HepG2 (cell line): ENCODE measurements around the gene SLC17A9.

Source experiments
- BRCA1 ChIP-seq: sonication (generic); formaldehyde crosslinking; IDR thresholded peaks from 2 replicates; pipeline ENCODE4 v1.4.0; 2020; ENCODE audit warnings: missing genetic modification reagents
- POLR2AphosphoS2 ChIP-seq: IDR thresholded peaks from 2 replicates; pipeline ENCODE4 v1.6.1; 2011; ENCODE audit warnings: low read depth, low read length, improper control_type of control experiment
- TBP ChIP-seq: sonication (generic); formaldehyde crosslinking; IDR thresholded peaks from 2 replicates; pipeline ENCODE4 v1.5.0; 2020; ENCODE audit warnings: missing genetic modification reagents
- TEAD3 ChIP-seq: optimal IDR thresholded peaks from 2 replicates; pipeline ENCODE3; 2016; ENCODE audit warnings: borderline replicate concordance
- YY1 ChIP-seq: IDR thresholded peaks from 2 replicates; pipeline ENCODE4 v1.6.1; 2011; ENCODE audit warnings: low read length, low read depth, moderate library complexity, mild to moderate bottlenecking; ENCODE audit not compliant: insufficient read depth, insufficient replicate concordance
- ZNF121 ChIP-seq: sonication (generic); formaldehyde crosslinking; IDR thresholded peaks from 2 replicates; pipeline ENCODE4 v1.5.0; 2020; ENCODE audit warnings: mild to moderate bottlenecking, missing genetic modification reagents
- ZNF7 ChIP-seq: IDR thresholded peaks from 2 replicates; pipeline ENCODE4 v1.6.1; 2016; ENCODE audit warnings: missing biosample characterization, missing genetic modification reagents
- TF ChIP-seq, protein P1 (sequence below): IDR thresholded peaks from 2 replicates; pipeline ENCODE4 v1.4.0; 2020; ENCODE audit warnings: mild to moderate bottlenecking, missing genetic modification reagents
- TF ChIP-seq, protein P2 (sequence below): sonication (generic); formaldehyde crosslinking; IDR thresholded peaks from 2 replicates; pipeline ENCODE4 v1.8.1; 2022; ENCODE audit warnings: mild to moderate bottlenecking, missing genetic modification reagents
- TF ChIP-seq, protein P3 (sequence below): sonication (generic); formaldehyde crosslinking; IDR thresholded peaks from 2 replicates; pipeline ENCODE4 v1.5.0; 2020; ENCODE audit warnings: mild to moderate bottlenecking, missing genetic modification reagents, moderate library complexity
- TF ChIP-seq, protein P4 (sequence below): sonication (generic); formaldehyde crosslinking; IDR thresholded peaks from 2 replicates; pipeline ENCODE4 v1.4.0; 2020; ENCODE audit warnings: missing genetic modification reagents

DNA sequence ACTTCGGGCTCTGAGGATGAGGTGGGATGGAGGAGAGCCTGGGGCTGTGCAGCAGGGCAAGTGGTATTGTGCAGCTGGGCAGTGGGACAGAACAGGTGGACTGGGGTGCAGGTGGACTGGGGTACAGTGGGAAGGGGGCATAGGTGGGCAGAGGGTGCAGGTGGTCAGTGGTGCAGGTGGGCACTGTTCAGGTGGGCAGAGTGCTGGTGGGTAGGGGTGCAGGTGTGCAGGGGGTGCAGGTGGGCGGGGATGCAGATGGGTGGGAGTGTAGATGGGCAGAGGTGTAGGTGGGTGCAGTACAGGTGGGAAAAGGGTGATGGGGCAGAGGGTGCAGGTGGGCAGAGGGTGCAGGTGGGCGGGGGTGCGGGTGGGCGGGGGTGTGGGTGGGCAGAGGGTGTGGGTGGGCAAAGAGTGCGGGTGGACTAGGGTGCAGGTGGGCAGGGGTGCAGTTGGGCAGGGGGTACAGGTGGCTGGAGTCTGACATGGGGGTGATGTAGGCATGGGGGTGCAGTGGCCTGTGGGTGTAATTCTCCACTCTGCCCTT, 33.8 kb downstream of the SLC17A9 start:
- TF ChIP-seq ZNF121 (CRISPR knock-in tag), result no peak
- TF ChIP-seq POLR2AphosphoS2, result no peak
- TF ChIP-seq, protein P1, sequence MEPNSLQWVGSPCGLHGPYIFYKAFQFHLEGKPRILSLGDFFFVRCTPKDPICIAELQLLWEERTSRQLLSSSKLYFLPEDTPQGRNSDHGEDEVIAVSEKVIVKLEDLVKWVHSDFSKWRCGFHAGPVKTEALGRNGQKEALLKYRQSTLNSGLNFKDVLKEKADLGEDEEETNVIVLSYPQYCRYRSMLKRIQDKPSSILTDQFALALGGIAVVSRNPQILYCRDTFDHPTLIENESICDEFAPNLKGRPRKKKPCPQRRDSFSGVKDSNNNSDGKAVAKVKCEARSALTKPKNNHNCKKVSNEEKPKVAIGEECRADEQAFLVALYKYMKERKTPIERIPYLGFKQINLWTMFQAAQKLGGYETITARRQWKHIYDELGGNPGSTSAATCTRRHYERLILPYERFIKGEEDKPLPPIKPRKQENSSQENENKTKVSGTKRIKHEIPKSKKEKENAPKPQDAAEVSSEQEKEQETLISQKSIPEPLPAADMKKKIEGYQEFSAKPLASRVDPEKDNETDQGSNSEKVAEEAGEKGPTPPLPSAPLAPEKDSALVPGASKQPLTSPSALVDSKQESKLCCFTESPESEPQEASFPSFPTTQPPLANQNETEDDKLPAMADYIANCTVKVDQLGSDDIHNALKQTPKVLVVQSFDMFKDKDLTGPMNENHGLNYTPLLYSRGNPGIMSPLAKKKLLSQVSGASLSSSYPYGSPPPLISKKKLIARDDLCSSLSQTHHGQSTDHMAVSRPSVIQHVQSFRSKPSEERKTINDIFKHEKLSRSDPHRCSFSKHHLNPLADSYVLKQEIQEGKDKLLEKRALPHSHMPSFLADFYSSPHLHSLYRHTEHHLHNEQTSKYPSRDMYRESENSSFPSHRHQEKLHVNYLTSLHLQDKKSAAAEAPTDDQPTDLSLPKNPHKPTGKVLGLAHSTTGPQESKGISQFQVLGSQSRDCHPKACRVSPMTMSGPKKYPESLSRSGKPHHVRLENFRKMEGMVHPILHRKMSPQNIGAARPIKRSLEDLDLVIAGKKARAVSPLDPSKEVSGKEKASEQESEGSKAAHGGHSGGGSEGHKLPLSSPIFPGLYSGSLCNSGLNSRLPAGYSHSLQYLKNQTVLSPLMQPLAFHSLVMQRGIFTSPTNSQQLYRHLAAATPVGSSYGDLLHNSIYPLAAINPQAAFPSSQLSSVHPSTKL (CRISPR knock-in tag), result no peak
- no peak for TF ChIP-seq BRCA1 (CRISPR knock-in tag)
- no peak for TF ChIP-seq YY1
- no peak for TF ChIP-seq TEAD3 (CRISPR knock-in tag)
- TF ChIP-seq, protein P2, sequence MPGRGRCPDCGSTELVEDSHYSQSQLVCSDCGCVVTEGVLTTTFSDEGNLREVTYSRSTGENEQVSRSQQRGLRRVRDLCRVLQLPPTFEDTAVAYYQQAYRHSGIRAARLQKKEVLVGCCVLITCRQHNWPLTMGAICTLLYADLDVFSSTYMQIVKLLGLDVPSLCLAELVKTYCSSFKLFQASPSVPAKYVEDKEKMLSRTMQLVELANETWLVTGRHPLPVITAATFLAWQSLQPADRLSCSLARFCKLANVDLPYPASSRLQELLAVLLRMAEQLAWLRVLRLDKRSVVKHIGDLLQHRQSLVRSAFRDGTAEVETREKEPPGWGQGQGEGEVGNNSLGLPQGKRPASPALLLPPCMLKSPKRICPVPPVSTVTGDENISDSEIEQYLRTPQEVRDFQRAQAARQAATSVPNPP (CRISPR knock-in tag), result no peak
- TF ChIP-seq, protein P3, sequence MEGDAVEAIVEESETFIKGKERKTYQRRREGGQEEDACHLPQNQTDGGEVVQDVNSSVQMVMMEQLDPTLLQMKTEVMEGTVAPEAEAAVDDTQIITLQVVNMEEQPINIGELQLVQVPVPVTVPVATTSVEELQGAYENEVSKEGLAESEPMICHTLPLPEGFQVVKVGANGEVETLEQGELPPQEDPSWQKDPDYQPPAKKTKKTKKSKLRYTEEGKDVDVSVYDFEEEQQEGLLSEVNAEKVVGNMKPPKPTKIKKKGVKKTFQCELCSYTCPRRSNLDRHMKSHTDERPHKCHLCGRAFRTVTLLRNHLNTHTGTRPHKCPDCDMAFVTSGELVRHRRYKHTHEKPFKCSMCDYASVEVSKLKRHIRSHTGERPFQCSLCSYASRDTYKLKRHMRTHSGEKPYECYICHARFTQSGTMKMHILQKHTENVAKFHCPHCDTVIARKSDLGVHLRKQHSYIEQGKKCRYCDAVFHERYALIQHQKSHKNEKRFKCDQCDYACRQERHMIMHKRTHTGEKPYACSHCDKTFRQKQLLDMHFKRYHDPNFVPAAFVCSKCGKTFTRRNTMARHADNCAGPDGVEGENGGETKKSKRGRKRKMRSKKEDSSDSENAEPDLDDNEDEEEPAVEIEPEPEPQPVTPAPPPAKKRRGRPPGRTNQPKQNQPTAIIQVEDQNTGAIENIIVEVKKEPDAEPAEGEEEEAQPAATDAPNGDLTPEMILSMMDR (CRISPR knock-in tag), result no peak
- no peak for TF ChIP-seq TBP (CRISPR knock-in tag)
- TF ChIP-seq ZNF7 (CRISPR knock-in tag), result no peak
- TF ChIP-seq, protein P4, sequence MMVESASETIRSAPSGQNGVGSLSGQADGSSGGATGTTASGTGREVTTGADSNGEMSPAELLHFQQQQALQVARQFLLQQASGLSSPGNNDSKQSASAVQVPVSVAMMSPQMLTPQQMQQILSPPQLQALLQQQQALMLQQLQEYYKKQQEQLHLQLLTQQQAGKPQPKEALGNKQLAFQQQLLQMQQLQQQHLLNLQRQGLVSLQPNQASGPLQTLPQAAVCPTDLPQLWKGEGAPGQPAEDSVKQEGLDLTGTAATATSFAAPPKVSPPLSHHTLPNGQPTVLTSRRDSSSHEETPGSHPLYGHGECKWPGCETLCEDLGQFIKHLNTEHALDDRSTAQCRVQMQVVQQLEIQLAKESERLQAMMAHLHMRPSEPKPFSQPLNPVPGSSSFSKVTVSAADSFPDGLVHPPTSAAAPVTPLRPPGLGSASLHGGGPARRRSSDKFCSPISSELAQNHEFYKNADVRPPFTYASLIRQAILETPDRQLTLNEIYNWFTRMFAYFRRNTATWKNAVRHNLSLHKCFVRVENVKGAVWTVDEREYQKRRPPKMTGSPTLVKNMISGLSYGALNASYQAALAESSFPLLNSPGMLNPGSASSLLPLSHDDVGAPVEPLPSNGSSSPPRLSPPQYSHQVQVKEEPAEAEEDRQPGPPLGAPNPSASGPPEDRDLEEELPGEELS (CRISPR knock-in tag), result no peak
